DOHH2 (cell line): ENCODE results near the gene FOXK1.

Source experiments
- EZH2phosphoT487 ChIP-seq: fragments of 200-600 bp; sonication (generic); IDR thresholded peaks from 2 replicates; pipeline ENCODE4 v1.6.1; 2017; ENCODE audit warnings: borderline replicate concordance, mild to moderate bottlenecking, antibody characterized with exemption, low read length, moderate library complexity, mixed read lengths
- TF ChIP-seq, protein P1 (sequence below): fragments of 200-600 bp; sonication (generic); IDR thresholded peaks from one replicate; pipeline ENCODE4 v1.5.1; 2014; ENCODE audit warnings: antibody characterized with exemption, mild to moderate bottlenecking, low read depth, low read length; ENCODE audit not compliant: poor library complexity, severe bottlenecking

GRCh38 chr7:4731803-4732202, 49.7 kb downstream of the FOXK1 start:
- TF ChIP-seq, protein P1, sequence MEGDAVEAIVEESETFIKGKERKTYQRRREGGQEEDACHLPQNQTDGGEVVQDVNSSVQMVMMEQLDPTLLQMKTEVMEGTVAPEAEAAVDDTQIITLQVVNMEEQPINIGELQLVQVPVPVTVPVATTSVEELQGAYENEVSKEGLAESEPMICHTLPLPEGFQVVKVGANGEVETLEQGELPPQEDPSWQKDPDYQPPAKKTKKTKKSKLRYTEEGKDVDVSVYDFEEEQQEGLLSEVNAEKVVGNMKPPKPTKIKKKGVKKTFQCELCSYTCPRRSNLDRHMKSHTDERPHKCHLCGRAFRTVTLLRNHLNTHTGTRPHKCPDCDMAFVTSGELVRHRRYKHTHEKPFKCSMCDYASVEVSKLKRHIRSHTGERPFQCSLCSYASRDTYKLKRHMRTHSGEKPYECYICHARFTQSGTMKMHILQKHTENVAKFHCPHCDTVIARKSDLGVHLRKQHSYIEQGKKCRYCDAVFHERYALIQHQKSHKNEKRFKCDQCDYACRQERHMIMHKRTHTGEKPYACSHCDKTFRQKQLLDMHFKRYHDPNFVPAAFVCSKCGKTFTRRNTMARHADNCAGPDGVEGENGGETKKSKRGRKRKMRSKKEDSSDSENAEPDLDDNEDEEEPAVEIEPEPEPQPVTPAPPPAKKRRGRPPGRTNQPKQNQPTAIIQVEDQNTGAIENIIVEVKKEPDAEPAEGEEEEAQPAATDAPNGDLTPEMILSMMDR: no peak
- no peak for TF ChIP-seq EZH2phosphoT487
